ENCODE measurements around the gene MB21D2. TPM values are rescaled to one million over a fixed set of nuclear protein-coding genes. Genes with fewer than 3 reads are reported as not detected.
A peak's percentile ranks its signal among the peaks of the same experiment; 100 is the strongest.

Gene MB21D2
- total RNA-seq, 1 donor from 2014 or later = 42.5 TPM

- Mint-ChIP-seq H3K27ac (ENCODE audit: unreplicated experiment) (peak overlapping the region; percentile 88), H3K9me3 (ENCODE audit: unreplicated experiment) (peaks cover 10% of the 10 kb centered on the region), H3K27me3 (ENCODE audit: unreplicated experiment) (peaks cover 1% of the 10 kb centered on the region), H3K4me1 (ENCODE audit: low read depth, unreplicated experiment) (peaks cover 64% of the 10 kb centered on the region), H3K36me3 (ENCODE audit: unreplicated experiment) (no peaks in the 10 kb centered on the region), H3K4me3 (ENCODE audit: unreplicated experiment) (peak overlapping the region; percentile 46)
- no peak for TF ChIP-seq CTCF (IDR thresholded peaks at IDR 0.05; ENCODE audit: partially characterized antibody, unreplicated experiment)
- no peak for DNase-seq
Measured at GRCh38 chr3:192820161-192820560, 97.5 kb downstream of the MB21D2 start.

- H3K4me1 Mint-ChIP-seq (ENCODE audit: low read depth, unreplicated experiment) = peaks cover 62% of the 10 kb centered on the region
- peak overlapping the region; percentile 31 for H3K4me3 Mint-ChIP-seq (ENCODE audit: unreplicated experiment)
Measured at GRCh38 chr3:192819001-192819569, 98.6 kb downstream of the MB21D2 start.

GRCh38 chr3:192818126-192818525 lies 99.5 kb downstream of the MB21D2 start:
- Mint-ChIP-seq H3K9me3 (ENCODE audit: unreplicated experiment) (peaks cover 7% of the 10 kb centered on the region), H3K36me3 (ENCODE audit: unreplicated experiment) (no peaks in the 10 kb centered on the region), H3K4me3 (ENCODE audit: unreplicated experiment) (peak overlapping the region; percentile 54), H3K27me3 (ENCODE audit: unreplicated experiment) (peaks cover 1% of the 10 kb centered on the region), H3K4me1 (ENCODE audit: low read depth, unreplicated experiment) (peaks cover 65% of the 10 kb centered on the region), H3K27ac (ENCODE audit: unreplicated experiment) (peak overlapping the region; percentile 65)
- DNase-seq = no peak
- no peak for TF ChIP-seq CTCF (IDR thresholded peaks at IDR 0.05; ENCODE audit: partially characterized antibody, unreplicated experiment)

More at GRCh38 chr3:192819001-192819569, 98.6 kb downstream of the MB21D2 start:
- Mint-ChIP-seq H3K27ac (ENCODE audit: unreplicated experiment) (peak overlapping the region; percentile 17), H3K9me3 (ENCODE audit: unreplicated experiment) (peaks cover 7% of the 10 kb centered on the region), H3K36me3 (ENCODE audit: unreplicated experiment) (no peaks in the 10 kb centered on the region), H3K27me3 (ENCODE audit: unreplicated experiment) (peaks cover 1% of the 10 kb centered on the region)
- no peak for TF ChIP-seq CTCF (IDR thresholded peaks at IDR 0.05; ENCODE audit: partially characterized antibody, unreplicated experiment)
- no peak for DNase-seq

- DNase-seq = no peak
- peaks cover 7% of the 10 kb centered on the region for H3K9me3 Mint-ChIP-seq (ENCODE audit: unreplicated experiment)
- H3K4me3 Mint-ChIP-seq (ENCODE audit: unreplicated experiment) = peak overlapping the region; percentile 54
- no peaks in the 10 kb centered on the region for H3K36me3 Mint-ChIP-seq (ENCODE audit: unreplicated experiment)
- no peak for TF ChIP-seq CTCF (IDR thresholded peaks at IDR 0.05; ENCODE audit: partially characterized antibody, unreplicated experiment)
- H3K27ac Mint-ChIP-seq (ENCODE audit: unreplicated experiment) = peak overlapping the region; percentile 65
- peaks cover 1% of the 10 kb centered on the region for H3K27me3 Mint-ChIP-seq (ENCODE audit: unreplicated experiment)
- peaks cover 64% of the 10 kb centered on the region for H3K4me1 Mint-ChIP-seq (ENCODE audit: low read depth, unreplicated experiment)
Measured at GRCh38 chr3:192817506-192817905, 100.2 kb downstream of the MB21D2 start.

GRCh38 chr3:192817053-192817452 lies 100.6 kb downstream of the MB21D2 start:
- Mint-ChIP-seq H3K36me3 (ENCODE audit: unreplicated experiment) (no peaks in the 10 kb centered on the region), H3K27ac (ENCODE audit: unreplicated experiment) (peak overlapping the region; percentile 30), H3K27me3 (ENCODE audit: unreplicated experiment) (peaks cover 1% of the 10 kb centered on the region), H3K4me1 (ENCODE audit: low read depth, unreplicated experiment) (peaks cover 62% of the 10 kb centered on the region), H3K4me3 (ENCODE audit: unreplicated experiment) (peak overlapping the region; percentile 48), H3K9me3 (ENCODE audit: unreplicated experiment) (peaks cover 7% of the 10 kb centered on the region)
- no peak for TF ChIP-seq CTCF (IDR thresholded peaks at IDR 0.05; ENCODE audit: partially characterized antibody, unreplicated experiment)
- no peak for DNase-seq
